HEK293 (cell line): ENCODE data around the gene ZNF780B.

Source experiments
- GLI4 ChIP-seq: fragments of 450-650 bp; formaldehyde crosslinking; IDR thresholded peaks from 2 replicates; pipeline ENCODE4 v1.5.1; 2016; ENCODE audit warnings: missing biosample characterization, missing genetic modification characterization
- MZF1 ChIP-seq: fragments of 450-650 bp; formaldehyde crosslinking; IDR thresholded peaks from 2 replicates; pipeline ENCODE4 v1.5.1; 2017; ENCODE audit warnings: missing biosample characterization, missing genetic modification characterization, borderline replicate concordance
- SCRT1 ChIP-seq: fragments of 450-650 bp; formaldehyde crosslinking; IDR thresholded peaks from 2 replicates; pipeline ENCODE4 v1.5.1; 2016; ENCODE audit warnings: missing biosample characterization, missing genetic modification characterization, borderline replicate concordance
- SETDB1 ChIP-seq: IDR thresholded peaks from one replicate; pipeline ENCODE4 v1.6.1; 2017; ENCODE audit warnings: mild to moderate bottlenecking, low read length, moderate library complexity, mixed read lengths; ENCODE audit not compliant: insufficient read length
- SP2 ChIP-seq: fragments of 450-650 bp; formaldehyde crosslinking; IDR thresholded peaks from 2 replicates; pipeline ENCODE4 v1.5.1; 2016; ENCODE audit warnings: missing biosample characterization, missing genetic modification characterization
- WT1 ChIP-seq: fragments of 450-650 bp; formaldehyde crosslinking; IDR thresholded peaks from 2 replicates; pipeline ENCODE4 v1.5.1; 2016; ENCODE audit warnings: missing biosample characterization, missing genetic modification characterization
- ZBTB48 ChIP-seq: fragments of 450-650 bp; formaldehyde crosslinking; IDR thresholded peaks from 2 replicates; pipeline ENCODE4 v1.5.1; 2016; ENCODE audit warnings: missing biosample characterization, missing genetic modification characterization
- ZFHX2 ChIP-seq: fragments of 450-650 bp; formaldehyde crosslinking; conservative IDR thresholded peaks from 2 replicates; pipeline ENCODE4 v1.5.1; 2016; ENCODE audit warnings: missing biosample characterization, missing genetic modification characterization
- ZFP37 ChIP-seq: fragments of 450-650 bp; formaldehyde crosslinking; IDR thresholded peaks from 2 replicates; pipeline ENCODE4 v1.5.1; 2016; ENCODE audit warnings: missing biosample characterization, missing genetic modification characterization
- ZNF274 ChIP-seq, 2 experiments: fragments of 200-500 bp in 1 of 2; fragments of 450-650 bp in 1 of 2; sonication (Bioruptor generic) in 1 of 2; formaldehyde crosslinking in 1 of 2; IDR thresholded peaks; 2 replicates each; pipeline versions ENCODE4 v1.5.1 to v1.6.1; 2014 to 2016; ENCODE audit warnings: borderline replicate concordance in 1 of 2, inconsistent platforms in 1 of 2, low read length in 1 of 2, missing biosample characterization in 1 of 2, missing genetic modification characterization in 1 of 2
- ZNF302 ChIP-seq: fragments of 450-650 bp; formaldehyde crosslinking; IDR thresholded peaks from 2 replicates; pipeline ENCODE4 v1.5.1; 2016; ENCODE audit warnings: missing biosample characterization, missing genetic modification characterization, low read depth
- ZNF548 ChIP-seq: fragments of 450-650 bp; formaldehyde crosslinking; IDR thresholded peaks from 2 replicates; pipeline ENCODE4 v1.5.1; 2016; ENCODE audit warnings: missing biosample characterization, missing genetic modification characterization
- ZNF560 ChIP-seq: fragments of 450-650 bp; formaldehyde crosslinking; IDR thresholded peaks from 2 replicates; pipeline ENCODE4 v1.5.1; 2017; ENCODE audit warnings: missing biosample characterization, missing genetic modification characterization, borderline replicate concordance
- ZSCAN16 ChIP-seq: fragments of 450-650 bp; formaldehyde crosslinking; IDR thresholded peaks from 2 replicates; pipeline ENCODE4 v1.5.1; 2016; ENCODE audit warnings: missing biosample characterization, missing genetic modification characterization
- TF ChIP-seq, protein P1 (sequence below): fragments of 450-650 bp; formaldehyde crosslinking; conservative IDR thresholded peaks from 2 replicates; pipeline ENCODE4 v1.5.1; 2016; ENCODE audit warnings: low read depth, missing biosample characterization, missing genetic modification characterization
- TF ChIP-seq, protein P2 (sequence below): fragments of 450-650 bp; formaldehyde crosslinking; IDR thresholded peaks from 2 replicates; pipeline ENCODE4 v1.5.1; 2016; ENCODE audit warnings: missing biosample characterization, missing genetic modification characterization
- TF ChIP-seq, protein P3 (sequence below): fragments of 450-650 bp; formaldehyde crosslinking; IDR thresholded peaks from 2 replicates; pipeline ENCODE4 v1.5.1; 2016; ENCODE audit warnings: missing biosample characterization, missing genetic modification characterization
- TF ChIP-seq, protein P4 (sequence below): fragments of 450-650 bp; formaldehyde crosslinking; IDR thresholded peaks from 2 replicates; pipeline ENCODE4 v1.5.1; 2017; ENCODE audit warnings: missing biosample characterization, missing genetic modification characterization
- TF ChIP-seq, protein P5 (sequence below): fragments of 450-650 bp; IDR thresholded peaks from 2 replicates; pipeline ENCODE4 v1.5.1; 2018; ENCODE audit warnings: missing biosample characterization, mild to moderate bottlenecking, missing genetic modification characterization
- TF ChIP-seq, protein P6 (sequence below): fragments of 450-650 bp; formaldehyde crosslinking; IDR thresholded peaks from 2 replicates; pipeline ENCODE4 v1.5.1; 2016; ENCODE audit warnings: missing biosample characterization, missing genetic modification characterization, low read depth
- TF ChIP-seq, protein P7 (sequence below): fragments of 450-650 bp; formaldehyde crosslinking; IDR thresholded peaks from 2 replicates; pipeline ENCODE4 v1.5.1; 2016; ENCODE audit warnings: missing biosample characterization, missing genetic modification characterization, low read depth

Gene ZNF780B

DNA sequence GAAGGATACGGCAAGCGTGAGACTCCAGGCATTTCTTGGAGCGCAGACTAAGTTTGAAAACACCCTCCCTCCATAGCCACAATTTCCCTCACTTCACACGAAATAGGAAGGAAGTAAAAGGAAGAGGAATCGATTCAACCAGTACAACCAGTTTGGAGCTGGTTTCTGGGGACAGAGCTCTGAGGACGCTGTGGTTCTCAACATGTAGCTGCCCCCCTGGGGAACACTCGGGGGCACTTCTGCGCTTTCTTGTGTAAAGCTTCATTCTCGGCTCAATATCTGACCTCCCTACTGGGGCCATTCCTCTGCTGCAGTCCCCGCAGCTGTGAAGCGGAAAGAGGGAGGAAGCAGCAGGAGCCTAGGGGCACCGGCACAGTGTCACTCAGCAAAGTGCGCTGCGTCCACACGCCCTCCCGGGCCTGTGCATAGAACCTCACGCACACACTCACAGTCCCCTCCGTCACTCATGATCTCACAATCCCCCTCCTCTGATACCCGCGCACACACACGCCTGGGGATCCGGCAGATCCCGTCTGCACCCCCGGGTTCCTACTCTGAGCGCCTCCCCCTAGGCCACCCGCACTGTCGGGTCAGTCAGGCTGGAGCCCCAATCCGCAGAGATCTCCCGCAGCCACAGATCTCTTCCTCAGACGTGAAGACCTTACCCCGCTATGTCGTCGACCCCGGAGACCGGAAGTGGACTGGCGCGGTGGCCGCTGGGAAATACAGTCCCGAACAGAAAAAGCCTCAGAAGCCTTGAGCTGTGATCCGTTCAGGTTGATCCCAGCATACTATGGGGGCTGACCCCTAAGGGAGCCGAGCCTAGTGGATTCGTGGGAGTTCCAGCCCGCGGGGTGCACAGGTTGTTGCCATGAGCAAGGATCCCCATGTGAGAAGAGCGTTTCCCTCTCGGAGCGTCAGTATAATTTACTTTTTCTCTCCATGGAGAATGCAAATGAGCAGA lies 34.5 kb upstream of the ZNF780B start, which contains the start of gene ZNF780A (continued):
- TF ChIP-seq, protein P1, sequence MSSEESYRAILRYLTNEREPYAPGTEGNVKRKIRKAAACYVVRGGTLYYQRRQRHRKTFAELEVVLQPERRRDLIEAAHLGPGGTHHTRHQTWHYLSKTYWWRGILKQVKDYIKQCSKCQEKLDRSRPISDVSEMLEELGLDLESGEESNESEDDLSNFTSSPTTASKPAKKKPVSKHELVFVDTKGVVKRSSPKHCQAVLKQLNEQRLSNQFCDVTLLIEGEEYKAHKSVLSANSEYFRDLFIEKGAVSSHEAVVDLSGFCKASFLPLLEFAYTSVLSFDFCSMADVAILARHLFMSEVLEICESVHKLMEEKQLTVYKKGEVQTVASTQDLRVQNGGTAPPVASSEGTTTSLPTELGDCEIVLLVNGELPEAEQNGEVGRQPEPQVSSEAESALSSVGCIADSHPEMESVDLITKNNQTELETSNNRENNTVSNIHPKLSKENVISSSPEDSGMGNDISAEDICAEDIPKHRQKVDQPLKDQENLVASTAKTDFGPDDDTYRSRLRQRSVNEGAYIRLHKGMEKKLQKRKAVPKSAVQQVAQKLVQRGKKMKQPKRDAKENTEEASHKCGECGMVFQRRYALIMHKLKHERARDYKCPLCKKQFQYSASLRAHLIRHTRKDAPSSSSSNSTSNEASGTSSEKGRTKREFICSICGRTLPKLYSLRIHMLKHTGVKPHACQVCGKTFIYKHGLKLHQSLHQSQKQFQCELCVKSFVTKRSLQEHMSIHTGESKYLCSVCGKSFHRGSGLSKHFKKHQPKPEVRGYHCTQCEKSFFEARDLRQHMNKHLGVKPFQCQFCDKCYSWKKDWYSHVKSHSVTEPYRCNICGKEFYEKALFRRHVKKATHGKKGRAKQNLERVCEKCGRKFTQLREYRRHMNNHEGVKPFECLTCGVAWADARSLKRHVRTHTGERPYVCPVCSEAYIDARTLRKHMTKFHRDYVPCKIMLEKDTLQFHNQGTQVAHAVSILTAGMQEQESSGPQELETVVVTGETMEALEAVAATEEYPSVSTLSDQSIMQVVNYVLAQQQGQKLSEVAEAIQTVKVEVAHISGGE (tag by site-specific recombination) = peak; percentile 93
- TF ChIP-seq, protein P2, sequence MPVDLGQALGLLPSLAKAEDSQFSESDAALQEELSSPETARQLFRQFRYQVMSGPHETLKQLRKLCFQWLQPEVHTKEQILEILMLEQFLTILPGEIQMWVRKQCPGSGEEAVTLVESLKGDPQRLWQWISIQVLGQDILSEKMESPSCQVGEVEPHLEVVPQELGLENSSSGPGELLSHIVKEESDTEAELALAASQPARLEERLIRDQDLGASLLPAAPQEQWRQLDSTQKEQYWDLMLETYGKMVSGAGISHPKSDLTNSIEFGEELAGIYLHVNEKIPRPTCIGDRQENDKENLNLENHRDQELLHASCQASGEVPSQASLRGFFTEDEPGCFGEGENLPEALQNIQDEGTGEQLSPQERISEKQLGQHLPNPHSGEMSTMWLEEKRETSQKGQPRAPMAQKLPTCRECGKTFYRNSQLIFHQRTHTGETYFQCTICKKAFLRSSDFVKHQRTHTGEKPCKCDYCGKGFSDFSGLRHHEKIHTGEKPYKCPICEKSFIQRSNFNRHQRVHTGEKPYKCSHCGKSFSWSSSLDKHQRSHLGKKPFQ (tag by site-specific recombination) = no peak; the same call in none of the 2 replicates
- TF ChIP-seq, protein P3, sequence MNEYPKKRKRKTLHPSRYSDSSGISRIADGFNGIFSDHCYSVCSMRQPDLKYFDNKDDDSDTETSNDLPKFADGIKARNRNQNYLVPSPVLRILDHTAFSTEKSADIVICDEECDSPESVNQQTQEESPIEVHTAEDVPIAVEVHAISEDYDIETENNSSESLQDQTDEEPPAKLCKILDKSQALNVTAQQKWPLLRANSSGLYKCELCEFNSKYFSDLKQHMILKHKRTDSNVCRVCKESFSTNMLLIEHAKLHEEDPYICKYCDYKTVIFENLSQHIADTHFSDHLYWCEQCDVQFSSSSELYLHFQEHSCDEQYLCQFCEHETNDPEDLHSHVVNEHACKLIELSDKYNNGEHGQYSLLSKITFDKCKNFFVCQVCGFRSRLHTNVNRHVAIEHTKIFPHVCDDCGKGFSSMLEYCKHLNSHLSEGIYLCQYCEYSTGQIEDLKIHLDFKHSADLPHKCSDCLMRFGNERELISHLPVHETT (tag by site-specific recombination) = 0 out of 2 replicates have a peak, but pooled peaks have one; percentile 30
- no peak for TF ChIP-seq ZNF560 (tag by site-specific recombination)
- TF ChIP-seq, protein P4, sequence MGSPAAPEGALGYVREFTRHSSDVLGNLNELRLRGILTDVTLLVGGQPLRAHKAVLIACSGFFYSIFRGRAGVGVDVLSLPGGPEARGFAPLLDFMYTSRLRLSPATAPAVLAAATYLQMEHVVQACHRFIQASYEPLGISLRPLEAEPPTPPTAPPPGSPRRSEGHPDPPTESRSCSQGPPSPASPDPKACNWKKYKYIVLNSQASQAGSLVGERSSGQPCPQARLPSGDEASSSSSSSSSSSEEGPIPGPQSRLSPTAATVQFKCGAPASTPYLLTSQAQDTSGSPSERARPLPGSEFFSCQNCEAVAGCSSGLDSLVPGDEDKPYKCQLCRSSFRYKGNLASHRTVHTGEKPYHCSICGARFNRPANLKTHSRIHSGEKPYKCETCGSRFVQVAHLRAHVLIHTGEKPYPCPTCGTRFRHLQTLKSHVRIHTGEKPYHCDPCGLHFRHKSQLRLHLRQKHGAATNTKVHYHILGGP (tag by site-specific recombination) = 0 out of 2 replicates have a peak, but pooled peaks have one; percentile 17
- peak; percentile 54; the same call in 1 of the 2 replicates for TF ChIP-seq ZFHX2 (tag by site-specific recombination)
- TF ChIP-seq, protein P5, sequence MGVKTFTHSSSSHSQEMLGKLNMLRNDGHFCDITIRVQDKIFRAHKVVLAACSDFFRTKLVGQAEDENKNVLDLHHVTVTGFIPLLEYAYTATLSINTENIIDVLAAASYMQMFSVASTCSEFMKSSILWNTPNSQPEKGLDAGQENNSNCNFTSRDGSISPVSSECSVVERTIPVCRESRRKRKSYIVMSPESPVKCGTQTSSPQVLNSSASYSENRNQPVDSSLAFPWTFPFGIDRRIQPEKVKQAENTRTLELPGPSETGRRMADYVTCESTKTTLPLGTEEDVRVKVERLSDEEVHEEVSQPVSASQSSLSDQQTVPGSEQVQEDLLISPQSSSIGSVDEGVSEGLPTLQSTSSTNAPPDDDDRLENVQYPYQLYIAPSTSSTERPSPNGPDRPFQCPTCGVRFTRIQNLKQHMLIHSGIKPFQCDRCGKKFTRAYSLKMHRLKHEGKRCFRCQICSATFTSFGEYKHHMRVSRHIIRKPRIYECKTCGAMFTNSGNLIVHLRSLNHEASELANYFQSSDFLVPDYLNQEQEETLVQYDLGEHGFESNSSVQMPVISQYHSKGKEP = no peak
- TF ChIP-seq ZBTB48 = peak; percentile 97
- TF ChIP-seq MZF1 (tag by site-specific recombination) = peak; percentile 99
- peak; percentile 79; the same call in 1 of the 2 replicates for TF ChIP-seq SCRT1 (tag by site-specific recombination)
- TF ChIP-seq WT1 (tag by site-specific recombination) = peak; percentile 45
- peak; percentile 61 for TF ChIP-seq SP2 (tag by site-specific recombination)
- no peak for TF ChIP-seq ZNF302 (tag by site-specific recombination)
- peak; percentile 97 for TF ChIP-seq ZFP37 (tag by site-specific recombination)
- TF ChIP-seq, protein P6, sequence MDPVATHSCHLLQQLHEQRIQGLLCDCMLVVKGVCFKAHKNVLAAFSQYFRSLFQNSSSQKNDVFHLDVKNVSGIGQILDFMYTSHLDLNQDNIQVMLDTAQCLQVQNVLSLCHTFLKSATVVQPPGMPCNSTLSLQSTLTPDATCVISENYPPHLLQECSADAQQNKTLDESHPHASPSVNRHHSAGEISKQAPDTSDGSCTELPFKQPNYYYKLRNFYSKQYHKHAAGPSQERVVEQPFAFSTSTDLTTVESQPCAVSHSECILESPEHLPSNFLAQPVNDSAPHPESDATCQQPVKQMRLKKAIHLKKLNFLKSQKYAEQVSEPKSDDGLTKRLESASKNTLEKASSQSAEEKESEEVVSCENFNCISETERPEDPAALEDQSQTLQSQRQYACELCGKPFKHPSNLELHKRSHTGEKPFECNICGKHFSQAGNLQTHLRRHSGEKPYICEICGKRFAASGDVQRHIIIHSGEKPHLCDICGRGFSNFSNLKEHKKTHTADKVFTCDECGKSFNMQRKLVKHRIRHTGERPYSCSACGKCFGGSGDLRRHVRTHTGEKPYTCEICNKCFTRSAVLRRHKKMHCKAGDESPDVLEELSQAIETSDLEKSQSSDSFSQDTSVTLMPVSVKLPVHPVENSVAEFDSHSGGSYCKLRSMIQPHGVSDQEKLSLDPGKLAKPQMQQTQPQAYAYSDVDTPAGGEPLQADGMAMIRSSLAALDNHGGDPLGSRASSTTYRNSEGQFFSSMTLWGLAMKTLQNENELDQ (tag by site-specific recombination) = no peak
- no peak for TF ChIP-seq GLI4 (tag by site-specific recombination)
- peak; percentile 83; the same call in 1 of the 2 replicates for TF ChIP-seq ZSCAN16
- TF ChIP-seq ZNF274 (IDR thresholded peaks at IDR 0.05; ENCODE audit: low read length) = no peak
- no peak for TF ChIP-seq ZNF274 (tag by site-specific recombination; IDR thresholded peaks at IDR 0.05; ENCODE audit: borderline replicate concordance)
- no peak for TF ChIP-seq SETDB1
- TF ChIP-seq, protein P7, sequence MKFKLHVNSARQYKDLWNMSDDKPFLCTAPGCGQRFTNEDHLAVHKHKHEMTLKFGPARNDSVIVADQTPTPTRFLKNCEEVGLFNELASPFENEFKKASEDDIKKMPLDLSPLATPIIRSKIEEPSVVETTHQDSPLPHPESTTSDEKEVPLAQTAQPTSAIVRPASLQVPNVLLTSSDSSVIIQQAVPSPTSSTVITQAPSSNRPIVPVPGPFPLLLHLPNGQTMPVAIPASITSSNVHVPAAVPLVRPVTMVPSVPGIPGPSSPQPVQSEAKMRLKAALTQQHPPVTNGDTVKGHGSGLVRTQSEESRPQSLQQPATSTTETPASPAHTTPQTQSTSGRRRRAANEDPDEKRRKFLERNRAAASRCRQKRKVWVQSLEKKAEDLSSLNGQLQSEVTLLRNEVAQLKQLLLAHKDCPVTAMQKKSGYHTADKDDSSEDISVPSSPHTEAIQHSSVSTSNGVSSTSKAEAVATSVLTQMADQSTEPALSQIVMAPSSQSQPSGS (tag by site-specific recombination) = peak; percentile 68; the same call in 1 of the 2 replicates
- 0 out of 2 replicates have a peak, but pooled peaks have one; percentile 28 for TF ChIP-seq ZNF548 (tag by site-specific recombination)
